Kasumi-1 (cell line): ENCODE data around the gene ZNF487.
"Not testable (repeated sequence)": the region's sequence is repeated elsewhere in the genome, so short reads cannot be mapped to it uniquely, and the experiment has no call there.

ENCODE experiments used
- DNase-seq, 2 experiments: peaks; one replicate each; lab custom pipeline; 2025; lab: John Stamatoyannopoulos, UW

ZNF487 gene

GRCh38 chr10:43436291-43437140 is at the start of gene ZNF487:
Gene ZNF487 (plus strand): TSS chr10:43437111. CDS start chr10:43475814, 38,703 bp downstream.
- peak; percentile 89 for DNase-seq

DNA sequence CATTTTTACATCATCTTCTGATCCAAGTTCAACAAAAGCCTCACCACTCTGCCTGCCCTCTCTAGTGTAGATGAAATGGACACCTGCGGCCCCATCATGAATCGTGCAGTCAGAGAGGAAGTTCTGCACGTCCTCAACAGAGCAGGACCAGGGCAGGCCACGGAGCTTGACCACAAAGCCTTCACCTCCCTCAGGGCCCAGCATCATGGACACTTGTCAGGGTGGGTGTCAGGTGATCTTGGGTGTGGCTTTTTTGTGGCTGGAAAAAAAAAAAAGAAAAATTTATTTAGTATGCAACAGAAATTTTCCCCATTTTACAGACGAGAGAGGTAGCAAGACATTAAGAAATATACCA is 49.3 kb upstream of the ZNF487 start:
- no peak for DNase-seq

- DNase-seq, result no peak
These were observed 47.0 kb upstream of the ZNF487 start for GRCh38 chr10:43389867-43390266.

GRCh38 chr10:43390333-43390732 is 46.6 kb upstream of the ZNF487 start:
- no peak for DNase-seq

DNA sequence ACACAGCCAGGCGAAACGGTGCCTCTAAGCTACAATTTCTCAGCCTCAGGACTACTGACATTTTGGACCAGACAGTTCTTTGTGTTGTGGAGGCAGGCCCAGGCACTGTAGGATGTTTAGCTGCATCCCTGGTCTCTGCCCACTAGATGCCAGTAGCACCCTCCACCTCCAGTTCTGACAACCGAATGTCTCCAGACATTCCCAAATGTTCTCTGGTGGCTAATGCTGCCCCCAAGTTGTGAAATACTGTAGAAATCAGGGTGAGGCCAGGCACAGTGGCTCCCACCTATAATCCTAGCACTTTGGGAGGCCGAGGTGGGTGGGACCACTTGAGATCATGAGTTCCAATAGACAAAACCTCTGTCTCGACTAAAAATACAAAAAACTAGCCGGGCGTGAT is 46.2 kb upstream of the ZNF487 start:
- DNase-seq, result peak; percentile 64 to 65

- DNase-seq, result no peak
These were observed 45.4 kb upstream of the ZNF487 start for GRCh38 chr10:43391496-43391895.

- no peak for DNase-seq
These were observed 44.2 kb upstream of the ZNF487 start for GRCh38 chr10:43392748-43393147.

GRCh38 chr10:43393186-43393585 is 43.7 kb upstream of the ZNF487 start:
- not testable (repeated sequence) for DNase-seq

DNA sequence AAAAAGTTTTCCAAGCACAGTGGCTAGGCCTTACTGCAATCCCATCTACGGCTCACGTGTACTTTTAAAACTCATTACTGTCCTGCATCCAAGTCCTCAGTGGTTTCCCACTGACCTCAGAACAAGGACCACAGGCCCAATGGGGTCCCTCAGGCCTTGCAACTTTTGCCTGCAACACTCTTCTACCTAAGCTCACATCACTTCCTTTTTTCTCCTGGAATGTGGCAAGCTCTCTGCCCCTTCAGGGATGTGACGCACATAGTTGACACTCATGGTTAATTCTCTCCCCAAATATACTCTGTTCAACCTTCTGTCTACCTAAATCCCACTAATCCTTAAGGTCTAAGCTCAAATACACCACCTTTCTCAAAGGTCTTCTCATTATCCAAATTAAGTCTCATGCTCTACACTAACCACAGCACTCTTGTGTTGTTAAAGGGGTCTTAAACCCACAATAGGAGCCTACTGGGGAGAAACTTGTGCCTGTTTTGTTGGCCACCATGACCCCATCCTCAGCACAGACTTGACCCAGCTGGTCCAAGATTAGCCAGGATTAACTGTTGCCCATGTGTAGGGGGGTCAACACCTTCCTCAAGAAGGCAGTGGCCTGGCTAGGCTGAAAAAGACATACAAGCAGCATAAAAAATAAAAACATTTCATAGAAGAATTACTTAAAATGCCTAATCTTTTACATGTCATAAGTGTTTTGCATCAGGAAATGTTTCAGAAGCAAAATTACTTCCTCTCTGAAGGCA is 43.1 kb upstream of the ZNF487 start:
- no peak for DNase-seq

DNA sequence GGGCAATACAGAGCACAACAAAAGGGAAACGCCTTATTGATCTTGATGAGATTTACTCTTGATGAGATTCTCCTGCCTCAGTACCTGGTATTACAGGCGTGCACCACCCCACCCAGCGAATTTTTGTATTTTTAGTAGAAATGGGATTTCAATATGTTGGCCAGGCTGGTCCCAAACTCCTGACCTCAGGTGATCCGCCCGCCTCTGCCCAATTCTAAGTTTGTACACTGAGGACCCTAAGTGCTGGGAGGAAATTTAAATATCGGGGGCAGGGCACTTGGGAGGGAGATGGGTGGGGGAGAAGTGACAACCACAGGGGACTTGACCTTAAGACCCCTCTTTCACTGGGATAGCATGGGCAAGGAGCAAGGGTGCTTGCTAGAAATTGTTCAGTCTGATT is 42.0 kb upstream of the ZNF487 start:
- DNase-seq, result no peak

GRCh38 chr10:43395571-43396060 is 41.3 kb upstream of the ZNF487 start:
- DNase-seq, result no peak

GRCh38 chr10:43396061-43396927 is 40.6 kb upstream of the ZNF487 start:
- DNase-seq, result peak; percentile 64 to 79

DNA sequence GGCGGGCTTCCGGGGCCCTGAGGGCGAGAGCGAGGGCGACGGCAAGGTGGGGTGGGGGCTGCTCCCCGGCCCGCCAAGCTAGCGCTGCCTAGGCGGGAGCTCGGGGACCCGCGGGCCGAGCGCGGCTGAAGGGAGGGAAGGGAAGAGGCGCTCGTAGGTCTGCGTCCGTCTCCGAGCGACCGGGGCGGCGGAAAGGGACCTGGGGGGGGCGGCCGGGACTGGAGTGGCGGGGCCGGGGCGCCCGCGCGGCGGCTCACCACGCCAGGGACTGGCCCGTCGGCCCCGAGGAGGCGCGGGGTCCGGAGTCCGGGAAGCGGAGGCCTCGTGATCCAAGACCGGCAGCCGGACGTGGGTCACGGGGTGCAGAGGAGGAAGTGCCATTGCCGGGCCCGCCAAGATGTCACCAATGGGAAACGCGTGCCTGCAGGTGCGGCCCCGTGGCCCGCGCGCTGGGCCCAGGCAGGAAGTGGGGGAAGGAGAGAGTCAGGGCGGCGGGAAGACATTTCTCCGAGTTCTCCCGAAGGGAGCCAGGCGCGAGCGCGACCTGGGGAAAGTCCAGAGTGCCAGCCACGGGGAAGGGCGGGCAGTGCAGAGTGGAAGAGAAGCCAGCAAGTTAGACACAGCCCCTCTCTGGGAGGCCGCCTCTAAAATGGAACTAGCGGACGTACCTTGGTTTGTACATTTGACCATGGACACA is 39.8 kb upstream of the ZNF487 start:
- peak; percentile 94 to 96 for DNase-seq

- no peak for DNase-seq
These were observed 38.0 kb upstream of the ZNF487 start for GRCh38 chr10:43398939-43399319.

- DNase-seq, result no peak
These were observed 37.3 kb upstream of the ZNF487 start for GRCh38 chr10:43399320-43400310.

DNA sequence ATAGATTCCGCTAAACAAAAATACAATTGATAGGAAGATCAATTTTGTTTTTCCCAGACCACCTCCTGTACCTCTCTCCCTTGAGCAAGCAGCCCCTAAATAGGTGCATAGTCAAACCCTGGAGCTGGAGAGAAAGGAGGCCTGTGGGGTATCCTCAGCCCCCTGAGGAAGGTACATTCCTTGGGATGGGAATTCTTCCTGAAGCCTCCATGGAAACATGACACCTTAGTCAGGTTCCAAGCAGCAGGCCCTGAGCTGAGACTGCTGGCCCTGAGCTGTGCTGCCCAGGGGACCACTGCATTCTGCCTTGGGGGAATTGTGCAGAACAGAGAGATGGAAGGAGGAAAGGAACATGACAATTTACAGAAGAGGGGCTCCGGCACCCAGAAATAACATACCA is 35.3 kb upstream of the ZNF487 start:
- DNase-seq, result no peak

DNA sequence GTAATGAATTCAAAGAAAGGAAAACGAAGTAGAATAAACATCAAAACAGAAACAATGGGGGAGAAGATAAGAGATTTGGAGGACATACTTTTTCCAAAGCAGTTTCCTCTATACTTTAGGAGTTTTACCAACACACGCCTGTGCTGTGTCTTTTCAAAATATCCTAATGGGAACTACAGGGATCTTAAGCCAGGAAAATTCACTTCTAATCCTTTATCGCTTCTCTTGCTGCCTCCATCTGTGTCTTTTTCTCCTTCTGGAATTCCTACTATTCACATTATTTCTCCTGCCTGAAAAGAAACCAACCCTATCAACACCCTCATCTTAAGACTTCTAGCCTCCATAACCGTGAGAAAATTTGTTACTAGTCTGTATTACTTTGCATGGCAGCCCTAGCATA is 34.7 kb upstream of the ZNF487 start:
- DNase-seq, result no peak

DNA sequence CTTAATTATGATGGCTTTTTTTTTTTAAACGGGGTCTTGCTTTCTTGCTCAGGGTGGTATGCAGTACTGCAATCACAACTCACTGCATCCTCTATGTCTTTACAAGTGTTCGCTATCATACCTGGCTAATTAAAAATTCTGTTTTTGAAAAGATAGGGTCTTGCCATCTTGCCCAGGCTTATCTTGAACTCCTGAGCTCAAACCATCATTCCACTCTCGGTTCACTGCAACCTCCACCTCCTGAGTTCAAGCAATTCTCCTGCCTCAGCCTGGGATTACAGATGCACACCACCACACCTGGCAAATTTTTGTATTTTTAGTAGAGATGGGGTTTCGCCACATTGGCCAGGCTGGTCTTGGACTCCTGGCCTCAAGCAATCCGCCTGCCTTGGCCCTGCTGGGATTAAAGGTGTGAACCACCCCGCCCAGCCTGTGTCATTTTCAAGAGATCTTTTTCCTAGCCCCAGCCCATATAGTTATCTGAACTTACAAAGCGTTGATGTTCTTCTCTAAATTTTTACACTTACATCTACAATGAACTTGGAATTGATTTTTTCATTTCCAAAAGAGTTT is 33.9 kb upstream of the ZNF487 start:
- no peak for DNase-seq

DNA sequence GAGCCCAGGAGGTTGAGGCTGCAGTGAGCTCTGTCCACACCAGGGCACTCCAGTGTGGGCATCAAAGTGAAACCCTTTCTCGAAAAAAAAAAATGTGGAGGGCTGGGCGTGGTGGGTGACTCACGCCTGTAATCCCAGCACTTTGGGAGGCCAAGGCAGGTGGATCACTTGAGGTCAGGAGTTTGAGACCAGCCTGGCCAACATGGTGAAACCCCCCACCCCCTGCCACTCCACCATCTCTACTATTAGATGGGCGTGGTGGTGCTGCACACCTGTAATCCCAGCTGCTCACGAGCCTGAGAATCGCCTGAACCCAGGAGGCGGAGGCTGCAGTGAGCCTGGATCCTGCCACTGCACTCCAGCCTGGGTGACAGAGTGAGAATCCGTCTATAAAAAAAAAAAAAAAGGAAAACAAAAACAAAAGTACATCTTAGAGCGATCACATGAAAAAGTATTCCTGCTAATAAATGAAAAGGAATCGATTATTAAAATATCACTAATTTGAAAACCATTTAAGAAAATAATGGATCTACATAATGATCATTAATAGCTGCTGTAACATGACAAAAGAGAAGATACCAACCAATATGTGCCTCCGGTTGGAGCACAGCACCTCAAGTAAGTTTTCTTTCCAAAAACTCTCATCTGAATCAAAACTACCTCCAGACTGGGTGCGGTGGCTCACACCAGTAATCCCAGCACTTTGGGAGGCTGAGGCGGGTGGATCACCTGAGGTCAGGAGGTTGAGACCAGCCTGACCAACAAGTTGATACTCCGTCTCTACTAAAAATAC is 32.8 kb upstream of the ZNF487 start:
- no peak for DNase-seq
